Endodermal cell (in vitro differentiated cells): Measurements from ENCODE around the gene PTPN20. TPM values are rescaled to one million over a fixed set of nuclear protein-coding genes. Genes with fewer than 3 reads are reported as not detected.
"Not testable (repeated sequence)": the region's sequence is repeated elsewhere in the genome, so short reads cannot be mapped to it uniquely, and the experiment has no call there.

Experiments used
- DNase-seq: peaks from one replicate; pipeline ENCODE4 v3.0.0-alpha.2; 2017
- H3K27ac ChIP-seq: 2 replicates; pipeline ENCODE4 v1.5.1; 2013; ENCODE audit warnings: mild to moderate bottlenecking, low read depth, low read length, moderate library complexity
- H3K27me3 ChIP-seq: 2 replicates; pipeline ENCODE4 v1.6.1; 2013; ENCODE audit warnings: mild to moderate bottlenecking, low read length, moderate library complexity; ENCODE audit not compliant: insufficient read depth, control insufficient read depth, poor library complexity, severe bottlenecking
- H3K36me3 ChIP-seq: 2 replicates; pipeline ENCODE4 v1.7.0; 2013; ENCODE audit warnings: mild to moderate bottlenecking, low read length, moderate library complexity; ENCODE audit not compliant: control insufficient read depth, insufficient read depth
- H3K4me1 ChIP-seq: one replicate; pipeline ENCODE4 v1.7.0; 2013; ENCODE audit warnings: low read length; ENCODE audit not compliant: control insufficient read depth, insufficient read depth
- H3K4me3 ChIP-seq: 2 replicates; pipeline ENCODE4 v1.5.1; 2013; ENCODE audit warnings: mild to moderate bottlenecking, low read length, moderate library complexity
- H3K9ac ChIP-seq: 2 replicates; pipeline ENCODE4 v1.6.1; 2013; ENCODE audit warnings: mild to moderate bottlenecking, low read length, moderate library complexity; ENCODE audit not compliant: poor library complexity, severe bottlenecking; ENCODE audit errors: extremely low read depth
- H3K9me3 ChIP-seq: 2 replicates; pipeline ENCODE4 v1.6.1; 2013; ENCODE audit warnings: mild to moderate bottlenecking, low read length, moderate library complexity; ENCODE audit not compliant: control insufficient read depth
- H3K27ac Mint-ChIP-seq: 2 replicates; pipeline ENCODE4 v1.8.0; 2020; ENCODE audit warnings: mixed read lengths
- H3K27me3 Mint-ChIP-seq: 2 replicates; pipeline ENCODE4 v1.8.0; 2021; ENCODE audit warnings: mild to moderate bottlenecking, mixed read lengths; ENCODE audit not compliant: insufficient read depth
- H3K36me3 Mint-ChIP-seq: 2 replicates; pipeline ENCODE4 v1.8.0; 2020; ENCODE audit warnings: low read depth, mixed read lengths
- H3K4me1 Mint-ChIP-seq: 2 replicates; pipeline ENCODE4 v1.8.0; 2020; ENCODE audit warnings: mixed read lengths
- H3K4me3 Mint-ChIP-seq: 2 replicates; pipeline ENCODE4 v1.8.0; 2020; ENCODE audit warnings: mild to moderate bottlenecking, moderate library complexity, mixed read lengths
- H3K9me3 Mint-ChIP-seq: 2 replicates; pipeline ENCODE4 v1.8.0; 2020; ENCODE audit warnings: mild to moderate bottlenecking, mixed read lengths
- WGBS, 2 experiments: methylation state at CpG; one replicate each; pipeline versions ENCODE4 v1.1.5 to v1.1.7; 2013; ENCODE audit warnings: missing lambda C conversion rate in 2 of 2, mixed read lengths in 1 of 2; ENCODE audit not compliant: insufficient coverage in 1 of 2, insufficient read length in 1 of 2; 5-methylcytosine and 5-hydroxymethylcytosine counted together
- total RNA-seq, 2 donors: library from RNA; stranded (reverse); fragmentation: NEBNext Ultra II Directional in 1 of 2; extraction: Animal tissue kit (Norgen Biotek cat#: 25700) in 1 of 2; gene quantifications; 2 replicates in 1 of 2; 3 replicates in 1 of 2; pipeline ENCODE4 v1.2.1, GENCODE V29; 2021

The PTPN20 gene
- total RNA-seq, 2 donors from 2014 or later = 0.53 TPM; not detected in 1

DNA sequence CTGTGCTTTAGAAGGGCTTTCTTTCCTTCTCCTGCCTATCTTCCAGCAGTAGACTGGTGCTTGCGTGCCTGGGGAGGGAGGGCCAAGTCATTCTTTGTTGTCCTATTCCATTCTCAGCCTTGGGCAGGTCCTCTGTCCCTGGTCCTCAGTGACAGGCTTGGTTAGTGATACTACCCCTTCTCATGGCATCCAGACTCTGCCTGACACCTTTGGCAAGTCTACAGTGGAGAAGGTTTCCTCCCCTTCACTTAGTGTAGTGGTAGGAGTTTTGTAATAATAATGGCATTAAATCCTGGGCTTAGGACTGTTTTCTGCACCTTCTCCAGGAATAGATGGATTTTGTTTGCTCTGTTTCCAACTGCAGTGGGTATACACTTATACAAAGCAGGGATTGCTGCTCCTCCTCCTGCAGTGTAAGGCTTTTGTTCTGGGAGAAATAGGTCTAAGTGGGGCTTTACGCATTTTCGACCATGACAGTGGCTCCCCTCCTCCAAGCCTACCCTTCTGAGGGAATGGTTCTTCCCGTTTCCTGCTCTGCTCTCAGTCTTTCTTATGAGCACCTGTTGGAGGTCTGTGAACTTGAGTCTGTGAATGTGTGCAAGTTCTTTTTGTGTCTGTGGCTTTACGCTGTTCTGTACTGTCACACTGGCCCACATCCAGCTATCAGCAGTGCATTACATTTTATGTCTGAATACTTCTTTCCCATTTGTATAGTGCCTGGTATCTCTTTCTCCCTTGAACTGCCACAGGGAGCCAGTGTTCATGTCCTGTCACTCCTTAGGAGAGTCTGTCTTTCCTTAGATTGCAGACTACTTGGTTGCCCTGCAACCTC, 37.7 kb downstream of the PTPN20 start:
- not testable (repeated sequence) for H3K4me3 Mint-ChIP-seq, H3K27ac Mint-ChIP-seq, H3K36me3 ChIP-seq, H3K9ac ChIP-seq, H3K27me3 ChIP-seq, H3K27ac ChIP-seq, H3K9me3 ChIP-seq, H3K9me3 Mint-ChIP-seq, H3K4me1 Mint-ChIP-seq, H3K4me1 ChIP-seq, H3K4me3 ChIP-seq, H3K27me3 Mint-ChIP-seq, H3K36me3 Mint-ChIP-seq
- WGBS, 2 experiments = 77% methylated on average over 3 of the region's 5 CpGs; no CpG with 5 or more reads in 1 of the 2 experiments
- peak; percentile 42 for DNase-seq

DNA sequence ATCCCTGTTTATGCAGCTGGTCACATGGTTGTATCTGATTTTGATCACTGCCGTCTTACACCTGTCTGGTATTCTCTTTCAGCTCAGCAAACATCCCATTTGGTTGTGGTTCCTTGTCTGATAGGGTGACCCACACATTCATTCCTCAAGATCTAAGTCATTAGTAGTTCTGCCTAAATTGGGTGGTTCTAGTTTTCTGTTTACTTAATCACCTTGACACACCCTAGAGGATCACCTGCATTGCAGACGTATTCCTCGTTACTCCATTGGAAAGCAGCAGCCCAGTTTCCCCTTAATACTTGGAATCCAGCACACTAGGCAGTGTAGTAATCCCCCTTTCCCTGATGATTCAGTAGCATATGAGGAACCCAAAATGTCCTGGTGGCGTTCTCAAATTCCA, 41.3 kb downstream of the PTPN20 start:
- H3K36me3 Mint-ChIP-seq, H3K9ac ChIP-seq, H3K36me3 ChIP-seq, H3K27me3 ChIP-seq, H3K4me1 ChIP-seq, H3K27me3 Mint-ChIP-seq, DNase-seq, H3K4me3 Mint-ChIP-seq, H3K27ac ChIP-seq, H3K4me1 Mint-ChIP-seq, H3K9me3 Mint-ChIP-seq, H3K9me3 ChIP-seq, H3K27ac Mint-ChIP-seq, H3K4me3 ChIP-seq: not testable (repeated sequence)
- WGBS, 2 experiments = 93 to 100% methylated on average over 2 of the region's 4 CpGs

DNA sequence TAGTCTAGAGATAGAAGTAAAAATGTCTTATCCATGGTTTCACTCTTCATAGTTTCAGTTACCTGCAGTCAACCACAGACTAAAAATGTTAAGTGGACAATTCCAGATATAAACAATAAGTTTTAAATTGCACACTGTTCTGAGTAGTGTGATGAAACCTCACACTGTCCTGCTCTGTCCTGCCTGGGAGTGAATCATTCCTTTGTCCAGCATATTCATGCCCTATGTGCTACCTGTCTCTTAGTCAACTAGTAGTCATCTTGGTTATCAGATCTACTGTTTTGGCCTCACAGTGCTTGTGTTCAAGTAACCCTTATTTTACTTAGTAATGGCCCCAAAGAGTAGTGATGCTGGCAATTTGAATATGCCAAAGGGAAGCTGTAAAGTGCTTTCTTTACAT, 49.5 kb downstream of the PTPN20 start:
- not testable (repeated sequence) for H3K27ac Mint-ChIP-seq, H3K27me3 ChIP-seq, H3K4me1 ChIP-seq, H3K27me3 Mint-ChIP-seq, H3K4me3 Mint-ChIP-seq, H3K9ac ChIP-seq, H3K4me3 ChIP-seq, H3K36me3 Mint-ChIP-seq, H3K27ac ChIP-seq, H3K4me1 Mint-ChIP-seq, H3K9me3 Mint-ChIP-seq, H3K36me3 ChIP-seq, DNase-seq, H3K9me3 ChIP-seq

DNA sequence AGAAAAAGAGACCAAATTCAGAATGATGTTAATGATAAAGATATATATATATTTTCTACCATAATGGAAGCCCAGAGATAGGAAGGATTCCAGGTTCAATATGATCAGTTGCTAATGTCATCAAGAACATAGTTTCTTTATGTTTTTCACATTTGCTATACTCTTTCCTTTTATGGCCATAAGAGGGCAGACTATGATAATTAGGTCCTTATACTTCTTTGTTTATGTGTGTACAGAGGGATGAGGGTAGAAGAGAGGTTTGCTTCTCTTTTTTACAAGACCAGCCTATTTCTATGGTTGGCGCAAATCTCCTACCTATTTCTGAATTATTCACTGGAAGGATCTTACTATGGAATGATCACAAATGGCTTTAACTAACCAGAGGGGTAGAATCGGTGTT, 52.1 kb downstream of the PTPN20 start:
- H3K9me3 ChIP-seq, H3K4me1 ChIP-seq, H3K4me1 Mint-ChIP-seq, H3K4me3 Mint-ChIP-seq, H3K27ac Mint-ChIP-seq, H3K27me3 Mint-ChIP-seq, H3K27me3 ChIP-seq, H3K36me3 Mint-ChIP-seq, H3K9ac ChIP-seq, H3K9me3 Mint-ChIP-seq, H3K4me3 ChIP-seq, H3K27ac ChIP-seq, DNase-seq, H3K36me3 ChIP-seq: not testable (repeated sequence)
- WGBS, 2 experiments = 100% methylated on average over 1 of the region's 2 CpGs; no CpG with 5 or more reads in 1 of the 2 experiments

DNA sequence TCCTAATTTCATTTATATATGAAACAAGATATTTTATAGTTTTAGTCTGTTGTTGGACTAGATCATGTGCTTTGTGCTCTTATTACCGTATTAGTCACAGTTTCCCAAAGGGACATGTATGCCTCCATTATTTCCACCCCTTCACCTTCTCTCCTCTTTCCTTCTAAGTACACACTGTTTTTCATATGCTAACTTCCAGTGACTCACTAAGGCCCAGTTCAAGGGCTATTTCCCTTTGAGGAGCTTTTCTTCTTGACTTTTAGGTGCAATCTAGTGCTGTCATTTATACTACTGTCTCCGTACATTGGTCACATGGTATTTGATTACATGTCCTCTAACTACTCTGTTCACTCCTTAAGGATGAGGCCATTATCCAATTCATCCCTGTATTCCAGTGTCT, 55.8 kb downstream of the PTPN20 start:
- not testable (repeated sequence) for DNase-seq, H3K27me3 ChIP-seq, H3K4me1 ChIP-seq, H3K9ac ChIP-seq, H3K9me3 ChIP-seq, H3K36me3 Mint-ChIP-seq, H3K4me3 ChIP-seq, H3K36me3 ChIP-seq, H3K27ac Mint-ChIP-seq, H3K27me3 Mint-ChIP-seq, H3K4me3 Mint-ChIP-seq, H3K9me3 Mint-ChIP-seq, H3K27ac ChIP-seq, H3K4me1 Mint-ChIP-seq
- WGBS, 2 experiments = no CpG with 5 or more reads among the region's 2 CpGs

DNA sequence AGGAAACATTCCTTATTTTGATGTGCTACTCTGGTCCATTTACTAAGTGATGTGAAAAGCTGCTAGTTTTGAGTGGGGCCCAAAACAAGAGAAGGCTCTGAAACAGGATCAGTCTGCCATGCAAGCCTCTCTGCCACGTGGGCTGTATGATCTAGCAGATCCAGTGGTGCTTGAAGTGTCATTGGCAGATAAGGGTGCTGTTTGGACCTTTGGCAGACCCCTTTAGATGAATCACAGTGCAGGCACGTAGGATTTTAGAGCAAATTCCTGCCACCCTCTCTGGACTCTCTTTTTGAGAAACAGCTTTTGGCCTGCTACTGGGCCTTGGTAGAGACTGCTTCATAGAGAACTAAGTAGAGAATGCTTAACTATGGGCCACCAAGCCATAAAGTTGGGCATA, 69.0 kb downstream of the PTPN20 start:
- not testable (repeated sequence) for H3K9ac ChIP-seq, H3K36me3 Mint-ChIP-seq, DNase-seq, H3K36me3 ChIP-seq, H3K9me3 ChIP-seq, H3K27me3 ChIP-seq, H3K4me1 ChIP-seq, H3K27me3 Mint-ChIP-seq, H3K9me3 Mint-ChIP-seq, H3K4me1 Mint-ChIP-seq, H3K27ac ChIP-seq, H3K4me3 ChIP-seq, H3K4me3 Mint-ChIP-seq, H3K27ac Mint-ChIP-seq
- no CpG with 5 or more reads among the region's 2 CpGs for WGBS, 2 experiments

DNA sequence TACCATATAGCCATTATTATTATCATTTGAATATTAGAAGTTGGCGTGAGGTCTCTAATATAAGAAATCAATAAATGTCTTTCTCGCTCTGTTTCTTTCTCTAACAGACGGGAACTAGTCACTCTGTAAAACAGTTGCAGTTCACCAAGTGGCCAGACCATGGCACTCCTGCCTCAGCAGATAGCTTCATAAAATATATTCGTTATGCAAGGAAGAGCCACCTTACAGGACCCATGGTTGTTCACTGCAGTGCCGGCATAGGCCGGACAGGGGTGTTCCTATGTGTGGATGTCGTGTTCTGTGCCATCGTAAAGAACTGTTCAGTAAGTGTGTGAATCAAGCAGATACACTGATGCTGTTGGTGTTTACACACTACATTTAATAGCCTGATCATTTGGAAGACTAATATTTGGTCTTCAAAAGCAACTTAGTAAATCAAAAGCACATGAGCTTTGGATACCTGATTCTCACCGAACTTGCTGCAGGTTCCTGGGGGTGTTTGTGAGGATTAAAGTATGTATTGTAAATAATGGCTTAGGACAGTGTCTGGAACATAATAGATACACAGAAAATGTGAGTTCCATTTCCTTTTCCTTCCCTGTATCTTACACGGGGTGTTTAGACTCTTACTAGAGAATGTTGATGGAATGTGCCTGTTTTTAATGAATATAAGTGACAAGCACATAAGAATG, 76.2 kb downstream of the PTPN20 start:
- not testable (repeated sequence) for H3K4me3 ChIP-seq, H3K4me1 Mint-ChIP-seq, H3K36me3 Mint-ChIP-seq, H3K27me3 ChIP-seq, H3K9ac ChIP-seq, H3K9me3 ChIP-seq, H3K27ac Mint-ChIP-seq, H3K4me1 ChIP-seq, H3K27me3 Mint-ChIP-seq, DNase-seq, H3K36me3 ChIP-seq, H3K9me3 Mint-ChIP-seq, H3K4me3 Mint-ChIP-seq, H3K27ac ChIP-seq
- no CpG with 5 or more reads among the region's 10 CpGs for WGBS, 2 experiments
